ENCODE measurements around the gene ATRIP.

DNA sequence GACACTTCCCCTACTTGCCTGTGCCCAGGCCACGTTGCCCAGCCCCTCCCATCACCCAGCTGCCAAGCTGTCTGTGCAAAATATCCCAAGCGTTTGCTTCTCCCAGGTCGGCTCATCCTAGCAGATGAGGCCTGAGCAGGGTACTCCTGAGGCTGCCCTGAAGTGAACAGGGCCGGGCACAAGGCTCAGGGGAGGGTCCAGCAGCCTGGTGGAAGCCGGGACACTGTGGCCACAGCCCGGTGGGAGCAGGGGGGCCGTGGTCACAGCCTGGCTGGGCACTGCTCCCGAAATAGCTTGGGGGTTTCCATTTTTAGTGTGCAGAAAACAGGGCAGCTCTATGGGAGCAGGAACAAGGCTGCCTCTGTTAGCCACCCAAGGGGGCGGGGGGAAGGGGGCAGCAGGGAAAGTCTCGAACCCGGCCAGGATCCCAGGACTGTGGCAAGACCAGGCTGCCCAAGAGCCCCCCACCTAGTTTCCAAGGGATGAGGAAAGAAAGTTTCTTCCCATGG lies 20.1 kb upstream of the ATRIP start:
- no peak for TF ChIP-seq EZH2 (IDR thresholded peaks at IDR 0.05)
- TF ChIP-seq, protein P1, sequence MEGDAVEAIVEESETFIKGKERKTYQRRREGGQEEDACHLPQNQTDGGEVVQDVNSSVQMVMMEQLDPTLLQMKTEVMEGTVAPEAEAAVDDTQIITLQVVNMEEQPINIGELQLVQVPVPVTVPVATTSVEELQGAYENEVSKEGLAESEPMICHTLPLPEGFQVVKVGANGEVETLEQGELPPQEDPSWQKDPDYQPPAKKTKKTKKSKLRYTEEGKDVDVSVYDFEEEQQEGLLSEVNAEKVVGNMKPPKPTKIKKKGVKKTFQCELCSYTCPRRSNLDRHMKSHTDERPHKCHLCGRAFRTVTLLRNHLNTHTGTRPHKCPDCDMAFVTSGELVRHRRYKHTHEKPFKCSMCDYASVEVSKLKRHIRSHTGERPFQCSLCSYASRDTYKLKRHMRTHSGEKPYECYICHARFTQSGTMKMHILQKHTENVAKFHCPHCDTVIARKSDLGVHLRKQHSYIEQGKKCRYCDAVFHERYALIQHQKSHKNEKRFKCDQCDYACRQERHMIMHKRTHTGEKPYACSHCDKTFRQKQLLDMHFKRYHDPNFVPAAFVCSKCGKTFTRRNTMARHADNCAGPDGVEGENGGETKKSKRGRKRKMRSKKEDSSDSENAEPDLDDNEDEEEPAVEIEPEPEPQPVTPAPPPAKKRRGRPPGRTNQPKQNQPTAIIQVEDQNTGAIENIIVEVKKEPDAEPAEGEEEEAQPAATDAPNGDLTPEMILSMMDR (IDR thresholded peaks at IDR 0.05): no peak
- TF ChIP-seq EZH2phosphoT487 (IDR thresholded peaks at IDR 0.05): no peak
